Activated CD4-positive, alpha-beta T cell treated with anti-CD3 and anti-CD28 coated beads, Interleukin-2, amount 50 U/mL, for 24 hours (primary cell): ENCODE measurements around the gene AQP5.

Source experiments
- DNase-seq, 2 donors: peaks; one replicate each; pipeline ENCODE4 v3.0.0-alpha.2; 2020; ENCODE audit warnings: low read depth in 1 of 2, low spot score in 1 of 2

Gene AQP5

DNA sequence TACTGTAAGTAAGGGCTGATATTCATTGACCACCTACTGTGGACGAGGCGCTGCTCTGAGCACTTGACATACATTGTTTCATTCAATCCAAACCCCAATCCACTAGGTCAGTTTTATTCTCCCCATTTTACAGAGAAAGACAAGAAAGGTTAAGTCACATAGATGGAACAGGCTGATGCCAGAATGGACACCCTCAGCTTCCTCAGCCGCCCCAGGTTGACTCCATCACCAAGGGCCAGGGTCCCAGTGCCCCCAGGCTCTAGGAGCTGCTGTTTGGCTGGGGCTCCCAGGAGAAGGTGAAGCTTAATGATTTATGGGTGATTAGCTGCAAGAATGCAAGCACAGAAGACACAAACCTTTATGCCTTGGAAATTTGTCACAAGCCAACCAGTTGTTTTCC is 11.8 kb upstream of the AQP5 start:
- no peak for DNase-seq

DNA sequence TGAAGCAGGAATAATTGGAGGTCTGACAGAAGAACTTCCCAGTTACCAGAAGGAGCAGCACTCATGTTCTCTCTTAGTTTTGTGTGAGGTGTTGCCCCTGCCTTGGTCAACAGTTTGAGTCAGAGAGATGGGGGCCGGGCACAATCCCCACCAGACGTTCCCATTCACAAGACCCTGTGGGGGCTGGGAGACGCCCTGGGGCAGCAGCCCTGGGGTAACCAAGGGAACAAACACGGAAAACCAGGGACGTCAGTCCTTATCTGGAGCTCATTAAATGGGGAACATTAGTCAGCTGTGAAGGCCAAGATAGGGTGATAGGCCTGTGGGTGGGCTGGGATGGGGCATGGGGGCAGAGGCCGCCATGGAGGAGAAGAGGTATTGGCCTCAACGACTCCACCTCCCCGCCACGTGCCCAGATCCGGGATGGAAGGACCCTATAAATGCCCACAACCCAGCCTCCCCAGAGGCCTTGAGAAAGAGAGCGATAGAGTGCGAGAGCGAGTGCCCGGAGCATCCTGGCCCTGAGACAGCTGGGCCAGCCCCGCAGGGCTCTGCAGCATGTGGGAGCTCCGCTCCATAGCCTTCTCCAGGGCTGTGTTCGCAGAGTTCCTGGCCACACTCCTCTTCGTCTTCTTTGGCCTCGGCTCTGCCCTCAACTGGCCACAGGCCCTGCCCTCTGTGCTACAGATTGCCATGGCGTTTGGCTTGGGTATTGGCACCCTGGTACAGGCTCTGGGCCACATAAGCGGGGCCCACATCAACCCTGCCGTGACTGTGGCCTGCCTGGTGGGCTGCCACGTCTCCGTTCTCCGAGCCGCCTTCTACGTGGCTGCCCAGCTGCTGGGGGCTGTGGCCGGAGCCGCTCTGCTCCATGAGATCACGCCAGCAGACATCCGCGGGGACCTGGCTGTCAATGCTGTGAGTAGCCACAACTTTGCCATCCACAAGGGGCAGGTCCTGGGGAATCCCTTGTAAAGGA is 11.1 kb upstream of the AQP5 start, which contains the start of gene AQP2:
AQP2 (plus strand) TSS at position 465 of the 979 bp plus-strand sequence; CDS start at position 559, 94 bp downstream.
- no peak for DNase-seq

DNA sequence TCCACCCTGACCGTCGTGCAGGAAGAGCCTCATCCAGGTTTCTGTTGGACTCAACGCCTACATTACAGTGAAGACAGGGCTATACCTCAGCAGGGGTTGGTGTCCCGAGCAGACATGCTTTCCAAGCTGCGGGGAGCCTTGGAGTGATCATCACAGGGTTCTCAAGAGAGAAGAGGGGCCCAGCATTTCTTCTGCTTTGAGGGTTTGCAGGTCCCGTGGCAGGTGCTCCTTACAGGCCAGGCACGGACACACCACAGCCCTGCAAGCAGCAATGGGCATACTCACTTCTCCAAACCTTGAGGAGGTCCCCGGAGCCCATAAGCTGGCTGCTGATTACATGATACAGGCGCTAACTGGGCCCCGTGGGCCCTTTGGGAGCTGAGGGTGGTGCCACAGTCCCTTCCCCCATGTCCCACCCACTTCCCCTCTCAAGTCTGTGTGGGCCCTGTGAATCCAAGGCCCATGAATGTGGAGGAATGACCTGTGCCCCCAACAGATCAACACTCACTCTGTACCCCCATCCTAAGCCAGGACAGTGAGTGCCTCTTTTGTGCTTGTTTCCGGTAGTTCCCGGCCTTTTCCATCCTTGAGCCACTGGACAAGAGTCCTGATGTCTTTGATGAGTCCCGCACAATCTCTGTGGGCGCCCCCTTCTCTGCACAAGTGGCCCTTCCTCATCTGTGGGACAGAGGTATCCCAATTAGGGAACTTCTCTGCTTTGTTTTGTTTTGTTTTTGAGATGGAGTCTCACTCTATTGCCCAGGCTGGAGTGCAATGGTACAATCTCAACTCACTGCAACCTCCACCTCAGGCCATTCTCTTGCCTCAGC is 10.0 kb upstream of the AQP5 start:
- DNase-seq: no peak

DNA sequence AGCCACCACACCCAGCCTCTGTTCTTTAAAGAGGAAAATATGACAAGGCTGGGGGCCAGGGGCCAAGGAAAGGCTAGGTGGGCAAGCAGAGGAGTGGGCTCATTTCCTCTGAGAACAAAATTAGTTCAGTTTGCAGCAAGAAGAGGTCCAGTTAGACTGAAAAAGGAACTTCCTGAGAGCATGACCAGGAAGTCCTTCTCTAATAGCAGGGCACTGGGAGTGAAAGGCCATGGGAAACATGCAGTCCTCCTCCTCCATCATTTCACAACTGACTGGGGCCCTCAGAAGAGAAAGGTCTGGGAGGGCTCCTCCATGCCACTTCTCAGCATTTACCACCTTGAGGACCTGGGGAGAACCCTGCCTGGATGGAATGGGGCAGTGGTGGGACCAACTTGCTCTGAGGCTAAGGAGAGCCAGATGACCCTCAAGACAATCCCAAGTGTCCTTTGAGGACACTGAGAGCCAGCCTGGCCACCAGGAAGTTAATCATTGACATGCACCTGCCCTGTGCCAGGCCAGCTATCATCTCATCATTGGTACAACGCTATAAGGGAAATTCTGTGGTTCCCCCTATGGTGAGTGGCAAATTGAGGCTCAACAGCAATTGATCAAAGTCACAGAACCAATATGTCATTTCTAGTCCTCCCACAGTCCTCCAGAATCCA is 9.1 kb upstream of the AQP5 start:
- DNase-seq: no peak

DNA sequence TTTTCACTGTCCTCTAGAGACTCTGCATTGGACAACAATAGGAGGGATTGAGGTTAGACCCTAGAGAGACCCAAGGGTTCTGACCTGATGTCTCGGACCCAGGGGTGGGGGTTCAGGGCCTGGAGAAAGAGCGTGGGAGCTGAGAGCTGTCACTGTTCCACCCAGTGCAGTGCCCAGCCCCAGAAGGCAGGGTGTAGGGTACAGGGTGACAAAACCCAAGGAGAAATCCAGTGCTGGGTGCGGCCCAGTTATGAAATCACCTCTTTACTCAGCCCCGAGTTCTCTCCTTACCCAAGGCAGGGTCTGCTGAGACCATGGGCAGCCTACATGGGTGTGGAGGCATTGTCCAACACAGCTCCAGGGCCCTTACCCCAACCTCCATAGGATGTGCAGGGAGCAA is 8.5 kb upstream of the AQP5 start:
- DNase-seq: no peak

DNA sequence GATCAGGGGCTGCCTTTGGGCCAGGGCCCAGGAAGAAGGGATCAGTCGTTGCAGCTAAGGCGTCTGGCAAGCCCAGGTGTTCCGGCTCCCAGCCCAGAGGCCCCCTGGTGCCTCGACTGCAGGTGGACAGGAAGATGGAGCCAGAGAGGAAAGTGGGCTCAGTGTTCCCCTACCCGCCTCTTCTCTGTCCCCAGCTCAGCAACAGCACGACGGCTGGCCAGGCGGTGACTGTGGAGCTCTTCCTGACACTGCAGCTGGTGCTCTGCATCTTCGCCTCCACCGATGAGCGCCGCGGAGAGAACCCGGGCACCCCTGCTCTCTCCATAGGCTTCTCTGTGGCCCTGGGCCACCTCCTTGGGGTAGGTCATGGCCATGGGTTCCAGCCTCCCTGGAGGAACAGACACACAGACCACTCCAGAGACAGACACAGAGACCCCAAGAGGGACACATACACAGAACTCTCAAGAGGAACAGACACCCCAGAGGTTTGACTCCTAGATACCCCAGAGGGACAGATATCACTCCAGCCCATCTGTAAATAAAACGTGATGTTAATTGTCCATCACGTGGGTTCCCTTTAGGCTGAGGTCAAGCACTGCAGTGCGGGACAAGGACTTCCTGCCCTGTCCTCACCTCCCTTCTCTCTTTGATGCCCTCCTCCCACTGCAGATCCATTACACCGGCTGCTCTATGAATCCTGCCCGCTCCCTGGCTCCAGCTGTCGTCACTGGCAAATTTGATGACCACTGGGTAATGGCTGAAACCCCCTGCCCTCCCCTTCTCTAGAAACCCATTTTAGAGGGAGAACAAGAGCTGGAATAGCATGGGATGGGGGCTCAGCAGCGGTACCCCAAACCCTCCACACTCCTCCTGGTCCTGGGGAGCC is 7.5 kb upstream of the AQP5 start:
- DNase-seq: no peak

DNA sequence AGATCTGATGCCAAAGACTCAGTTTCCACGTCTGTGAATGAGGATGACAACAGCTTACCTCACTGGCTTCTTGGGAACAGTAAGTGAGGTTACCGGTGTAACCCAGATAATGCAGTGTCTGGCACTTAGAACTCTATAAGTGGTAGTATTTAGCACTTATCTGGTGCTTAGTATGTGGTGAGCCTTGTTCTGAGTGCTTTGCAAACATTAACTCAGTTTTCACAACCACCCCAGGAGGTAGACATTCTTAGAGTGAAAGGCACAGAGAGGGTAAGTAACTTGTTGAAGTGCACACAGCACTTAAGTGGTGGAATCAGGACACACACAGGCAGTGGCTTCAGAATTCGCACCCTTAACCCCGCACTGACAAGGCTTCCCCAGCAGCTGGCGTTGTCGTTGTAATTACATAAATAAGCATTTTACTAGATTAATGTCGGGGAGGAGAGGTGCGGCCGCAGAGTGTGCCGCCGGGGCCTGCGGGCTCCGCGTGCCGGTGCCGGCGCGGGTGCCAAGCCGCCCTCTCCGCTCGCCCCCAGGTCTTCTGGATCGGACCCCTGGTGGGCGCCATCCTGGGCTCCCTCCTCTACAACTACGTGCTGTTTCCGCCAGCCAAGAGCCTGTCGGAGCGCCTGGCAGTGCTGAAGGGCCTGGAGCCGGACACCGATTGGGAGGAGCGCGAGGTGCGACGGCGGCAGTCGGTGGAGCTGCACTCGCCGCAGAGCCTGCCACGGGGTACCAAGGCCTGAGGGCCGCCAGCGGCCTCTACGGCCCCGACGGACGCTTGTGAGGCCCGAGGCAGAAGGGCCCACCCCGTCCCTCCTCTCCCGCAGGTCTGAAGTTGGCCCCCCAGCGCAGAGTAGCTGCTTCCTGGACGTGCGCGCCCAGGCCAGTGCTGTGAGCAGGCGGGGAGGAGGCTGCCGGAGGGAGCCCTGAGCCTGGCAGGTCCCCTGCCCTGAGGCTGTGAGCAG is 6.5 kb upstream of the AQP5 start:
- no peak for DNase-seq

DNA sequence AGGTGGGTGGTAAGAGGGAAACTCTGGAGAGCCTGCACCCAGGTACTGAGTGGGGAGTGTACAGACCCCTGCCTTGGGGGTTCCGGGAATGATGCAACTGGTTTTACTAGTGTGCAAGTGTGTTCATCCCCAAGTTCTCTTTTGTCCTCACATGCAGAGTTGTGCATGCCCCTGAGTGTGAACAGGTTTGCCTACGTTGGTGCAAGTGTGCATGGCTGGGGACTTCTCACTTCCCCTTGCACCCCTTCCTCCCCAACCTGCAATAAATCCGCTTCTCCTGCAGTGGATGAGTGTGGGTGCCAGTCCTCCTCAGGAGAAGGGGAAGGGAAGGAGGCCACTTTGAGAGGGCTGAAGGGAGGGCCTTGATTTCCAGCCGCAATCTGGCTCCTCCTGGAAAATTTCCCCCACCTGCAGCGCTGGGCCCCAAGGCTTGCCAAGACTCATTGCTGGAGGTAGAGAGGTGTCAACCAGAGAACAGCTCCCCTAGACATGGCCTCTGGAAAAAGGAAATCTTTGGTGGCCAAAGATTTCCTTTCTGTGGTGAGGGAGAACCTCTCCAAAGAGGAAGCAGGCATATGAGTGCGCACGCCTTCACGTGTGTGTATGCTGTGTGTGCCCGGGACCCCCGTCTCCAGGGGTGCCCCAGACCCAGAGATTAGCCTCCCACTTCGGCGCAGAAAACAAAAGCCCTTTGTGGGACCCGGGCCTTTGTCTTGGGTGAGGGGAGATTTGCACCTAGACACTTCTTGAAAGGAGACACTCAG is 5.6 kb upstream of the AQP5 start:
- DNase-seq: no peak

DNA sequence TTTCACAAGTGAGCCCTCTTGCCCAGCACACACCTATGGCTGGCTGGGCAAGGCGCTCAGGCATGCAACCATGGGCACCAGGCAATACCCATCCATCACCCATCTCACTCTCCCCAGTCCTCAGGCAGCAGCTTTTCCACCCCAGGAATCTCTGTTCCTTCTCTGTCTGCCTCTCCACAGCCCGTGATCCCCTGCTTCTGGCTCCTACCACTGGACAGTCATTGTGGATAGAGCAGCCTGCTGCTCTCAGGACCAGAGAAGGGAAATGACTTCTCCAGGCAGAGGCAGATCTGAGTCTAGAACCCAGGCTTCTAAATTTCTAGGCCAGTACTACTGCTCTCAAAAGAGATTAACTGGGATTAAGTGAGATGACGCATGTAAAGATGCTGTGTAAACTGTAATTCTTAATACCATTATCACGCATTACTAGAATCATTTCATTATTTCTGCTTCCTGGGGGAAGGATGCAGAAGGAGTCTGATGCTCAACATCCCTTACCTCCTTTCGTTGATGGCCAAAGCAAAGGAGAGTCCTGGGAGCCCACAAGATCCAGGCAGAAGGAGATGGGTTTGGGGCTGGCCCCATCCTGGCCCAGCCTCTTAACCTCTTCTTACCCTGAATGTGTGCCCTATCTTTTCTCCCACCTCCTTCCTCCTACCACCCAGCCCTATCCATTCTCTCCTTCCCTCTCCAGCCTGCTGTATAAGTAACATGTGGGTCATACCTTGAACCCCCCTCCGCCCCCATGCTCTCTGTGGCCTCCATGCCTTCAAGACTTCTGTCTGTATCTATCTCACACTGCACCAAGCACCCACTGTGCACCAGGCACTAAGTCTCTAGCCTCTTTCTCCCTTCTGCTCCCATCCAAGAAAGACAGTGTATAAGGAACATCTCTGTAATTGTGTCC is 4.8 kb upstream of the AQP5 start:
- no peak for DNase-seq

DNA sequence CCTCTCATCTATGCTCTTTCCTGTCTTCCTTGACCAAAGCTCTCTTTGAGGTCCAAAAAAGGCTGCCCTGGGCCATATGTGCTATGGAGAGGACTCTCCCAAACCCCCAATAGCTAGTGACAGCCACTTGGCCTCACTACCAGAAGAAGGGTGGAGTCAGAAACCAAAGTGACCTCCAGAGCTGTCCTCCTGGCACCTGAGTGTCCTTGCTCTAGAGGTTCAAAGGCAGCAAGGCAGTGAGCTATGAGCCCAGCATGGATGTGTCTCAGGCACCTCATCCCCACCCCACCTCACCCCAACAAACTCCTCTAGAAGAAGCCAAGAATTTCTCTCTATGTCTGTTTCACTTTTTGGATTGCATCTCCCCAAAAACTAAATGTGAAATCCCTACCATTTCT is 4.1 kb upstream of the AQP5 start:
- DNase-seq: no peak

DNA sequence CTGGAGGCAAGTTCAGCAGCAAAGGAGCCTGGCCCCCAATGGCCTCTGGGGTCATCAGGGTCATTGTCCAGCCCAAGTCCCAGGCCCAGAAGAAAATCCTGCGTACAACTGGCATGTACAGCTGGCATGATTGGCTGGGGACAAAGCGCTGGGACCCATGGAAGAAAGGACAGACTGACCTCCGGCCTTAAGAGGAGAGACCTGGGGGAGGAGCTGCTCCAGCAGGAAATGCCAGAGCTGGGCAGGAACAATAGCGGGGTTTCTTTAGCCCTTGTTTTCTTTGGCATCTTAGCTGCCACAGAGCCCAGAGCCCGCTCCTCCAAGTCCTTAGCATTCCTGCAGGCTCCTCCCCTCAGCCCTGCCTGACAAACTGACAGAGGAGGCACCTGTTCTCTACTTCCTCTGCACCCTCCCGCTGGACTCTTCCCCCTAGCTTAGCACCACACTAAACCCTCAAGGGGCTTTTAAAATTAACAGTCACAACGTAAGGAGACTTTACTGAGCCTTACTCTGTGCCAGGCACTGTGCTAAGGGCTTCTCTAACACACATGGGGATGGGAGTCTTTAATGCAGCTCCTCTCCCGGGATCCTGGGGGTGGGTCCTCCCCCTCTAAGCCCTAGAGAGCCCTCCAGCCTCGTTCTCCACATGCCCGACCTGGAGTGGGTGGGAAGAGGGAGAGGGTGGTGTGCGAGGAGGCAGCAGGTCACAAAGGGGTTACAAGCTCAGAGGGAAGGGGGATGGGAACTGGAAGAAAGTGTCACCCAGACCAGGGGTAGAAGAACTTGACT is 1.8 kb upstream of the AQP5 start:
- no peak for DNase-seq

DNA sequence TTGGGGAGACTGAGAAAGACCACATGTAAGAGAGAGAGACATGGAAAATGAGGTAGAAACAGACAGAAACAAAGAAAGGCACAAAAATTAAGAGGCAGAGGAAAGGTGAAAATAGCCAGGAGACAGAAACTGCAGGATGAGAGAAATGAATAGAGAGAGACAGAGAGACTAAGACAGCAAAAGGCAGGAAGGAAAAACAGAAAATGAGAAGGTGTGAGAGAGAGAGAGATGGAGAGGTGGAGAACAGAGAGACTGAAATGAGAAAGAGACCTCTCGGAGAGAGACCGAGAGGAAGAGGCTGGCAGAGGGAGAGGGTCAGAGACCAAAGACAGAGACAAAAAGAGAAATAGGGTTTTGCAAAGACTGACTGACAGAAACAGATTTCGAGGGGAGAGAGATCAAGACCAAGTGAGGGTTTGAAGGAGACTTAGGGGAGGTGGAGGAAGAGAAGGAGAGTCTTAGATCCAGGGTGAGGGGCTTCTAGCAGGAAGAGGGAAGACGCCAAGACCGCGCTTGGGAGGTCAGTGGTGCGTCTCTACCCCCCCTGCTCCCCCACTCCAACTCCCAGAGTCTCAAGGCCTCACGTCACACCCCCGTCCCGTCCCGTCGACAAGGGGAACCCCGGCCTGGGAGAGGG is 1.1 kb upstream of the AQP5 start:
- DNase-seq: no peak

DNA sequence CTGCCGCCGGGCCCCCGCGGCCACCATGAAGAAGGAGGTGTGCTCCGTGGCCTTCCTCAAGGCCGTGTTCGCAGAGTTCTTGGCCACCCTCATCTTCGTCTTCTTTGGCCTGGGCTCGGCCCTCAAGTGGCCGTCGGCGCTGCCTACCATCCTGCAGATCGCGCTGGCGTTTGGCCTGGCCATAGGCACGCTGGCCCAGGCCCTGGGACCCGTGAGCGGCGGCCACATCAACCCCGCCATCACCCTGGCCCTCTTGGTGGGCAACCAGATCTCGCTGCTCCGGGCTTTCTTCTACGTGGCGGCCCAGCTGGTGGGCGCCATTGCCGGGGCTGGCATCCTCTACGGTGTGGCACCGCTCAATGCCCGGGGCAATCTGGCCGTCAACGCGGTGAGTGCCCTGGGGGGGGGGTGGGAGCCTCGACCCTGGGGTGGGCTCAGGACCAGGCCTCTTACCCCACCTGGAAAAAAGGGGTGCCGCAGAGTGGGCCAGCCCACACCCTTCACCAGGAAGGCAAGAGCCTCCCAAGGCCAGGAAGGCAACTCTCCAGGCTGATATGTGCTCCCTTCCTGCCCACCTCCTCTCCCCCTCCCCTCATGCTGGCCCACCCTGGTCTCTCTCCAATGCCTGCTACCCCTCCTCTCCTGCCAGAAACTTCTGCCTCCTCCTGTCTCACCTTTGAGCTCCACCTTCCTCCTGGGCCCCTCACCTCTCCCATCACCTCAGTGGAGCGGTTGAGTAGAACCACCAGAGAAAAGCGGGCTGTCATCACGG is 507 bp downstream of the AQP5 start:
- DNase-seq: no peak

DNA sequence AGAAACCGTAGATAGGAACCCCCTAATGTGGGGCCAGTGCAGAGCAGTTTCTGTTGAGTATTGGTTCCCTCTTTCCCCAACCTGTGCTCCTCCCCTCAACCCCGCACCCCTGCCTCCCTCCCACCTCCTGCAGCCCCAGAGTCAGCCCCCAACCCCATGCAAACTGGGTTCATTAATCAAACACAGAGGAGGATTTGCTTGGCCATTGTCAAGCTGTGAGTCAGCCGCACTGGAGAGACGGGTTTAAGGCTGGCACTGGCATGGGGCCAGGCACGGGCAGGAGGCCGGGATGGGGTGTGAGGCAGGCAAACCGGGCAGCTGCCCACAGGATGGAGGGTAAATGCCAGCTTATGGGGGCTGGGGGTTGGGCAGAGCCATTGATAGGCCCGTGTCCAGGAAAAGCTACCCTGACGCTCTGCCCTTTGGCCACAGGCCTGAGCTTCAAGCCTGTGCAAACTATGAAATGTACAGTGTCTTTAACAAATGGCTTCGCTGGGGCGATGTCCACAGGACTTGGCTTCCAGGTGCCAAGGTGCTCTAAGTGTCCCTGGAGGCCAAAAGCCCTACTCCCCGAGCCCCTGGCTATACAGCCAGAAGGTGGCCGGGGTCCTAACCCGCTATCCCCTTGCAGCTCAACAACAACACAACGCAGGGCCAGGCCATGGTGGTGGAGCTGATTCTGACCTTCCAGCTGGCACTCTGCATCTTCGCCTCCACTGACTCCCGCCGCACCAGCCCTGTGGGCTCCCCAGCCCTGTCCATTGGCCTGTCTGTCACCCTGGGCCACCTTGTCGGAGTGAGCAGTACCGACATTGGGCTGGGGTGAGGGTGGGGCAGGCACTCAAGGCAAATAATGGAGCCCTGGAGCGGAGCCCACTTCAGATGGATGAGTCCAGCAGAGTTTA is 1.4 kb downstream of the AQP5 start:
- DNase-seq: no peak
